ENCODE results near the gene ZNF512B.
"Not testable (repeated sequence)": the region's sequence is repeated elsewhere in the genome, so short reads cannot be mapped to it uniquely, and the experiment has no call there.

Gene ZNF512B

GRCh38 chr20:63963784-63964301 lies 5.9 kb downstream of the ZNF512B start:
- DNase-seq (ENCODE audit: low spot score): no peak

DNA sequence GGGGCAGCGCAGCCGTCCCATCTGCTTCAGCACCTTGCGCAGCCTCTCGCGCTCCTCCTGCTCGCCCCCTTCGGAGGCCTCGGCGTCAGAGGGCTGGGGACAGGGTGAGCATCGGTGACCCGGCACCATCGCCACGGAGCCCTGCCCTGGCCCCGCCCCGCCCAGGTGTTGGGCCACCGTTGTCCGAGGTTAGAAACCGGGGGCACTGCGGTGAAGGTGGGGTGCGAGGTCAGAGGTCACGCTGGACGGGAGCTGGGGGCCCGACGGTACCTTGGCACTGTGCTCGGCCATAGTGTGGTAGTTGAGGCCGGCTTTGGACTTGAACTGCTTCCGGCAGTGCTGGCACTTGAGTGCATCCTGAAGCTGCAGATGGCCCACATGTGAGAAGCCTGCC lies 6.4 kb downstream of the ZNF512B start:
- DNase-seq (ENCODE audit: low spot score): no peak

GRCh38 chr20:63962426-63963347 lies 7.0 kb downstream of the ZNF512B start:
- no peak for DNase-seq (ENCODE audit: low spot score)

DNA sequence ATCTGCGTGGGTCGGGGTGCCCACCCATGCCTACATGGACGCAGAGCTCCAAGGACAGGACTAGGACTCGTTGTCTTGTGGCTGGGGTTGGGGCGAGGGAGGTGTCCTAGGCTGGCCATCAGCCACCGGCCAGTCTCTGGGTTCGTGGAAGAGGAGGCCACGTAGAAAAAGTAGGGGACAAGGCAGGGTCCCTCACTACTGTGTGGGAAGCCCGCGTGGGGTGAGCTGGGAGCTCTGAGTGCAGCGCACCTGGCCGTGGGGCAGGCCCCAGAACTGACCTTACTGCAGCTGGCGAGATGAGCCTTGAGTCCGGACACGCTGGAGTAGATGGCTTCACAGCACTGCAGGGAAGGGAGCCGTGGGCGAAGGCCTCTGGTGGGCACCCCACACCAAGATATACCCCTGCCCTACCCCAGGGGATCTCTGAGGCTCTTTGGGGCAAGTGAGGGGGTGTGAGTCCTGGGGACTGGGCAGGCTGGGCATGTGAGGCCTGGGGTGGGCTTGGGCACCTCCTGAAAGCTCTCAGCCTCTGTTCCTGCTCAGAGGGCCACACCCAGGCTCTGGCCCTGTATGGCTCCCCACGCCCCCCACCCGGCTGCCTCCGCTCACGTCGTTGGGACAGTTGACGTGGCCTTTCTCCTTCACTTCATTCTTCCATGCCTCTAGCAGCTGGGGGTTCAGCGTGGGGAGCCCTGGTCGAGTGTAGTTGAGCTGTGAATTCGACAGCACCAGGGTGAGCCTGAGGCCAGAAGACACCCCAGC lies 7.9 kb downstream of the ZNF512B start:
- no peak for DNase-seq (ENCODE audit: low spot score)

DNA sequence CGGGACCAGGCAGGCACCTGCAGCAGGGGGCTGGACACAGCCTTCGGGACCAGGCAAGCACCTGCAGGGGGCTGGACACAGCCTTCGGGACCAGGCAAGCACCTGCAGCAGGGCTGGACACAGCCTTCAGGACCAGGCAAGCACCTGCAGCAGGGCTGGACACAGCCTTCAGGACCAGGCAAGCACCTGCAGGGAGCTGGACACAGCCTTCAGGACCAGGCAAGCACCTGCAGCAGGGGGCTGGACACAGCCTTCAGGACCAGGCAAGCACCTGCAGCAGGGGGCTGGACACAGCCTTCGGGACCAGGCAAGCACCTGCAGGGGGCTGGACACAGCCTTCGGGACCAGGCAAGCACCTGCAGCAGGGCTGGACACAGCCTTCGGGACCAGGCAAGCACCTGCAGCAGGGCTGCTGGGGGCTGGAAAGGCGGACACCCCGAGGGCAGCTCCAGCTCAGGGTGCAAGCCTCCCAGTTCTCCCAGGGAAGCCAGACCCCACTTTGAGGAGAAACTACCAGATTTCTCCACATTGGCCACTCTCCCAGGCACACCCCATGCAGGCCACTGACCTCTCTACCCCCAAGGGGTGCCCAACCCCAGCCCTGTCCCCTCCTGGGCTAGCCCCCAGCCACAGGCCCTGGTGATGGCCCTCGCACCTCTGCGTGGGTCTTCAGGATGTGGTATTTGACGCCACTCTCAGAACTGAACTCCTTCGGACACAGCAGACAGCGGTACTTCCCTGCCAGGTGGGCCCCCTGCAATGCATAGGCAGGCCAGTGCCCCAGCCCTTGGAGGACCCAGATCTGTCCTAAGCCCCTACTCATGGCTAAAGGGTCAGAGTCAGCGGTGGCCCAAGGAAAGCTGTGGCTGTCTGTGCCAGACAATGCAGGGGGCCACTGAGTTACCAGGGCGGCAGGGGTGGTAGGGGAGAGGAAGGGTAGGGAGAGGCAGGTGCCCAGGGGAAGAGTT lies 8.8 kb downstream of the ZNF512B start:
- not testable (repeated sequence) for DNase-seq (ENCODE audit: low spot score)

GRCh38 chr20:63959699-63960075 lies 10.0 kb downstream of the ZNF512B start:
- no peak for DNase-seq (ENCODE audit: low spot score)

DNA sequence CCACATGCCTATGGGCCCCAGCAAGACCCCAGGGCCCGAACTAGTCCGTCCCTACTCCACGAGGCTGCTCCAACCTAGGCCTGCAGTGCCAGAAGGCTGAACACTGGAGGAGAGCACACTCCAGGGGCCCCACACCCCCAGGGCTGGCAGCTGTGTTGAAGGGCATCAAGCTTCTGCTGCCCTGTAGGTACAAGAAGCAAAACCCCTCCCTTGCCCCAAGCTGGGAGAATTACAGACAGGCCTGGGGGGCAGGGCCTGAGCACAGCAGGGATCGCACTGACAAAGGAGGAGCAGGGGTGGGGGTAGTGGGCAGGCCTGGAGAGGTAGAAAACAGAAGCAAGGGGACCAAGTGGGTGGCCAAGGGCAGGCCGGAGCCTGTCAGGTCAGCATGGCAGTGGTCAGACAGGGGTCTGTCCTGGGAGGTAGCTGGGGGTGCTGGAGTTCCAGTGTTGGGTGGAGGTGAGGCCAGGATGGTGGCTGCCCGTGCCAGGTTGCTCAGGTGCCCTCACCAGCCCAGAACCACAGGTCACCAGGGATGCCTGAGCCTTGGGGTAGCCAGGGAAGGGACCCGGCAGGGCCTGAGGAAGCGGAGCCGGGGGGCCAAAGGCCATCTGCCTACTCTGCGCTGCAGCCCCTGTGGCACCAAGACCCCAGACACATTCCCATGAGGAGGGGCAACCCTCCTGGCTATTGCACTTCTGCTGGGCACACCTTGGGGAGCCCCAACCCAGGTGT lies 10.6 kb downstream of the ZNF512B start:
- DNase-seq (ENCODE audit: low spot score): no peak

- no peak for DNase-seq (ENCODE audit: low spot score)
Measured at GRCh38 chr20:63958471-63958870, 11.3 kb downstream of the ZNF512B start.

DNA sequence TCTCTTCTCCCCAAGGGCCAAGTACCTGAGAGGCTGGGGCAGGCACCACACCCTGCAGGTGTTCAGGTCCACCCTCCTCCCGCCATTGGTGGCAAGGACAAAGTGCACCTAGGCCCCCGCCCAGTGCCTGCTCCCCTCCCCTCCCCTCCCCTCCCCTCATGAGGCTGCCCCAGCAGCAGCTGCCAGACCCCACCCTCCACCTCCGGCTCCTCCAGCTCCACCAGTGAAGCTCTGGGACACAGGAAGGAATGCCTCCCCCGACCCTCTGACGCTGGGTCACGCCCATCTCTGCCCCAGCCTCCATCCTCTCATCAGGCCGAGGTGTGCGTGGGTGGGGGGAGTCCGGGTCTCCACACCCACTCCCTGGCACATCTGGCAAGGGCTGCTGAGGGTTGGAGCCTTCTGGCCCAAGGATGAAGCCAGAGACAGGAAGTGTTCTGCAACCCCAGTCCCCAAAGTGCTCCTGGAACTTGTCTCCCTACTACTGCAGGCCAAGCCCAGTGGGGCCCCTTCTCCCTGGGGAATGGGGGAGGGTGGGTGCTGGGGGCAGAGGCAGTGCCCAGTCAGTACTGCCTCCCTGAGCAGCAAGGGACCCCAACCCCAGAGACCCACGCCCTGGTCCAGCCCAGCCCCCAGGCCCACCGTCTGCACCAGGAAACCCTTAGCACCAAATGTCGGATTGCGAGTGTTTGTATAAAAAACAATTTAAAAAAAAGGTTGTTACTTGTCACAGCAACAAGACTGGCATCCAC lies 11.9 kb downstream of the ZNF512B start:
- no peak for DNase-seq (ENCODE audit: low spot score)

- DNase-seq (ENCODE audit: low spot score): peak; percentile 81
Measured at GRCh38 chr20:63957004-63957689, 12.6 kb downstream of the ZNF512B start.

DNA sequence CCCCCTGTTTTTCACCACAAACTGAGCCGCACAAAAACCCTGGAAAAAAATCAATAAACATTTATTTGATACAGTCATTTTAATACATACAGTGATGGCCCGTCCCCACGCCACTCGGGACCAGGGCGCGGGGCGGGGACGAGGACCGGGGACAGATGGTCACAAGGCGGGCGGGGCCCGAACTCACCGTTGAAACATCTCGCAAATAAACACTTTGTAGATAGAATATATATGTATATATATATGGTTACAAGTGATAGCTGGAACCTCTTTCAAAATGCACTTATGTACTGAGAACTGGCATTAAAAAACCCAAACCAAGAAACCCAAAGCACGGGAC lies 13.1 kb downstream of the ZNF512B start:
- DNase-seq (ENCODE audit: low spot score): no peak

DNA sequence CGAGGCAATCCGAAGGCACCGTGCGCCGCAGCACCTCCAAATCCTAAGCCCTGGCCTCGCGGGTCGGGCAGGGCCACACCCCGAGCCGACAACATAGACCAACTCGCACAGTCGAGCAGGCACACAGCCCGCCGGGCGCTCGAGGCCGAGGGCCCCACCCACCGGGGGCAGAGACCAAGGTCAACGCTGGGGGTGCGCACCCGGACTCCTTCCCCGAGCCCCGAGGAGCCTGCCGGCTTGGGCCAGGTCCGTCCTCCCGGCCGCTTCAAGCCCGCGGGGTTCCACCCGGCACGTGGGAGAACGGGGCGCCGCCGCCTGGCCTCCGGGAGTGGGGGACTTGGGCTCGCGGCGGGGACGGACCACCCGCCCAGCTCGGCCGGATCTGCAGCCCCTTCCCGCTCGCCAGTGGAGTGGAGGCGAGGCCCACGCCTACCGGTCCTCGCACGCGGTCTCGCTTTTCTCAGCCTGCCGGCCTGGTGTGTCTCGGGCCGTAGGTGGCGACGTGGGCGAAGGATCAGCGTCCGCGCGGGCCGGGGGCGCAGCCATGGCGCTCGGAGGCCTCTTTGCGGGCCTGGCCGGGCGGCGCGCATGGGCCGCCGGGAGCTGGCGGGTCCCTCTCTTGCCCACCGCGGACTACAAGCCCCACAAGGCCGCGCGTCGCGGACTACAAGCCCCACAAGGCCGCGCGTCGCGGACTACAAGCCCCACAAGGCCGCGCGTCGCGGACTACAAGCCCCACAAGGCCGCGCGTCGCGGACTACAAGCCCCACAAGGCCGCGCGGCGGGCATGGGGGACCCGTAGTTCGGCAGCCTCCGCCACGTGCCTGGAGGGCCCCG lies 13.7 kb downstream of the ZNF512B start, which contains the start of gene UCKL1:
Gene UCKL1, minus strand, starts transcription at position 590 of the 837 bp plus-strand sequence. Its CDS starts 44 bp downstream, at position 546.
- DNase-seq (ENCODE audit: low spot score): peak; percentile 95

- peak; percentile 64 for DNase-seq (ENCODE audit: low spot score)
Measured at GRCh38 chr20:63955281-63955826, 14.4 kb downstream of the ZNF512B start.

GRCh38 chr20:63953764-63954429 lies 15.8 kb downstream of the ZNF512B start:
- no peak for DNase-seq (ENCODE audit: low spot score)

DNA sequence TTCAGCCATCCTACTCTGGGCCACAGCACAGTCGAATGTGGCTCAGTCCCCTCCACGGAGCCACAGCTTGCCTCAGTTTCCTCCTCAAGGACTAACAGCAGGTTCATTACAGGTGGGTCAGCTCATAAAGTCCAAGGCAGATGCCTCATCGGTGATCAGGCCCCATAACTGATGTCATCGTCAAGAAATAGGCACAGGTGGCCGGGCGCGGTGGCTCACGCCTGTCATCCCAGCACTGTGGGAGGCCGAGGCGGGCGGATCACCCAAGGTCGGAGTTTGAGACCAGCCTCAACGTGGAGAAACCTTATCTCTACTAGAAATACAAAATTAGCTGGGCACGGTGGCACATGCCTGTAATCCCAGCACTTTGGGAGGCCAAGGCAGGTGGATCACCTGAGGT lies 17.0 kb downstream of the ZNF512B start:
- no peak for DNase-seq (ENCODE audit: low spot score)

GRCh38 chr20:63952210-63952535 lies 17.6 kb downstream of the ZNF512B start:
- no peak for DNase-seq (ENCODE audit: low spot score)

DNA sequence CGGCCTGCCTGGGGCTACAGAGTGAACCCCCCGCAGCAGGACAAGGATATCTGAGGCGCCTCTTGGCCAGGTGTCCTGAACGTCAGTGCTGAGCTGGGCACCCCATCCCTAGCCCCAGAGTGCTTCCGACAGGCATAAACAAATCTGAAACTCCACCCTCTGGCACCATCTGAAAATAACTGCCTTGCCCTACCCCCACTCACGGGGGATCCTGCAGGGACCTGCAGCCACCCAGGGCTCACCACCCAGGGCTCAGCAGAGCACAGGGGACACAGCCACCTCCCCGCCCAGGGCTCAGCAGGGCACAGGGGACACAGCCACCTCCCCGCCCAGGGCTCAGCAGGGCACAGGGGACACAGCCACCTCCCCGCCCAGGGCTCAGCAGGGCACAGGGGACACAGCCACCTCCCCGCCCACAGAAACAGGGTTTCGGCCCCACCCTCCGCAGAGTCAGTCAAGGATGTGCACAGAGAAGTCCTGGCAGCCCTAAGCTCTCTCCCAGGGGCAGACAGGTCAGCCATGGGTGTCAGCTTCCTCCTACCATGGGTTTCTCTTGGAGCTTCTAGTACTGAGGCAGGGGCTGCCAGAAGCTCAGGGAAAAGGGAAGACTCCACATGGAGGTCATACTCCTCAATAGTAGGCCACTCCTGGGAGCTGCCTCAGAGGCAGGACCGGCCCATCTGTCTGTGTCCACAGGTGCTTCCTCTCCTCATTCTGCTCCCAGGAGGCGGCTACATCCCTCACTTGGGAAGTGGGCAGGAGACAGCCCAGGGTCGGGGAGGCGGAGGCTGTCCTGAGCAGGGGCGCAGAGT lies 18.1 kb downstream of the ZNF512B start:
- no peak for DNase-seq (ENCODE audit: low spot score)
